Epithelial cell of prostate (primary cell): Measurements from ENCODE around the gene MINPP1.
"Not testable (repeated sequence)": the region's sequence is repeated elsewhere in the genome, so short reads cannot be mapped to it uniquely, and the experiment has no call there.

Experiments used
- DNase-seq: peaks from one replicate; pipeline ENCODE4 v3.0.0-alpha.2; 2011; ENCODE audit warnings: low read depth, low spot score
- H3K27ac ChIP-seq: fragments of 450-650 bp; 2 replicates; pipeline ENCODE4 v1.5.1; 2017; ENCODE audit warnings: mild to moderate bottlenecking

Gene MINPP1

DNA sequence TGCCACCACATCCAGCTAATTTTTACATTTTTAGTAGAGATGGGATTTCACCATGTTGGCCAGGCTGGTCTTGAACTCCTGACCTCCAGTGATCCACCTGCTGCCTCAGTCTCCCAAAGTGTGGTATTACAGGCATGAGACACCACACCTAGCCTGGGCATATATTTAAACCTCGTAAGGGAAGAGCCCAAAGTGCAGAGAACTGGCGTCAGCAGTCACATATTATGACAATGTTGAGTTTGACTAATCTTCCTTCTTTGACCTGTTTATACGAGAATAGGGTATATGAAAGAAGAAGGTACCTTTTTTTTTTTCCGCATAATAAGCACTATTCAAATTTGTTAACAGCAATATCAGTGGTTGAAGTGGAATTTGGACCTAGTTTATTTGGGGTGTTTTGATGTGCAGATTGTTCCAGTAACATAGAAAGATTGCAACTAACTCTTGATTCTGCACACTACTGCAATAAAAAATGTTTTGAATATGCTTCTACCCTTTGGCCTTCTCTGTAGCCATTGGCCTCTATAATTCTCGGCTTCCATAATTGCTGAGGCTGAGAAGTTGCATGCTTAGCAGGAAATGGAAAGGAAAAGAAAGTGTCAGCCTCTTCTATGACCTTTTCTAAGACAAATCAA lies 55.9 kb downstream of the MINPP1 start:
- DNase-seq: no peak
- no peak overlapping the region for H3K27ac ChIP-seq

DNA sequence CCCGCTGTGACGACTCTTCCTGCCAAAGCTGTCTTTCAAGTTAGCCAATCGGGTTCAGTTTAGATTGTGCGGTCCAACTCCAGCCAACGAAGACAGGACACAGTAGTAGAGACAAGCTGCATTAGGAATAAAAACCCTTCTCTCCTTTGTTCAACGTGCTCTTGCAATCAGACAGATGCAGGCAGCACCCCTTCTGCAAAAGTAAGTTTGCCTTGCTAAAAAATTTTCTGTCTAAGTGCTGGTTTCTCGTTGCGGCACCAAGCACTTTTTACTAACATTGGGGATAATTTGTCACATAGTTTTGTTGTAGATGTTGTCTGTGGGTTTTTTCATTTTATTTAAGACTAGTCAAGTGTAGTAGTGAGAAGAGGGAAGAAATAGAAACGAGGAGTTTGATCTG lies 58.1 kb downstream of the MINPP1 start:
- H3K27ac ChIP-seq: no peak overlapping the region
- no peak for DNase-seq

DNA sequence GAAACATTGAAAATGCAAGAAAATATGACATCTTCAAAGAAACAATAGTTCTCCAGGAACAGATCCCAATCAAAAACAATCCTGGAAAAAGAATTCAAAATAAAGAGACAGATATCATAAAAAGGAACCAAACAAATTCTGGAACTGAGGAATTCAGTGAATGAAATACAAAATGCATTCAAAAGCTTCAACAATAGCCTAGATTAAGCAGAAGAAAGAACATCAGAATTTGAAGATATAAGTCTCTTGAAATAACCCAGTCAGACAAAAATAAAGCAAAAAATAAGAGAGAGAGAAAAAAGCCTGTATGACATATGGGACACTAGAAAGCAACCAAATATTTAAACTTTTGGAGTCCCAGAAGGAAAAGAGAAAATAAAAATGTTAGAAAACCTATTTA lies 60.3 kb downstream of the MINPP1 start:
- H3K27ac ChIP-seq: no peak overlapping the region
- no peak for DNase-seq

DNA sequence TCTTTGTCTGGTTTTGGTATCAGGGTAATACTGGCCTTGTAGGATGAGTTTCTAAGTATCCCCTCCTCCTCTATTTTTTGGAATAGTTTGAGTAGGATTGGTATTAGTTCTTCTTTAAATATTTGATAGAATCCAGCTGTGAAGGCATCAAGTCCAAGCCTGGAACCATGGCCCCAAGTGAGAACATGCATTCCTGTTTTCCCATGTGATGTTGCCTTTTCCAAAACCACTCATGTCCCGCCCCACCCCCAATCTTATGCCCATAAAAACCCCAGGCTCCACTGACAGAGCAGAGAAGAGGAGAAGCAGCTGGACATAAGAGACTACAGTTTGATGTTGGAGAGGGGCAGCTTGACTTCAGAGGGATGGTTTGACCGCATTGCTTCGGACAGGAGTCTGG lies 71.2 kb downstream of the MINPP1 start:
- no peak overlapping the region for H3K27ac ChIP-seq
- no peak for DNase-seq

DNA sequence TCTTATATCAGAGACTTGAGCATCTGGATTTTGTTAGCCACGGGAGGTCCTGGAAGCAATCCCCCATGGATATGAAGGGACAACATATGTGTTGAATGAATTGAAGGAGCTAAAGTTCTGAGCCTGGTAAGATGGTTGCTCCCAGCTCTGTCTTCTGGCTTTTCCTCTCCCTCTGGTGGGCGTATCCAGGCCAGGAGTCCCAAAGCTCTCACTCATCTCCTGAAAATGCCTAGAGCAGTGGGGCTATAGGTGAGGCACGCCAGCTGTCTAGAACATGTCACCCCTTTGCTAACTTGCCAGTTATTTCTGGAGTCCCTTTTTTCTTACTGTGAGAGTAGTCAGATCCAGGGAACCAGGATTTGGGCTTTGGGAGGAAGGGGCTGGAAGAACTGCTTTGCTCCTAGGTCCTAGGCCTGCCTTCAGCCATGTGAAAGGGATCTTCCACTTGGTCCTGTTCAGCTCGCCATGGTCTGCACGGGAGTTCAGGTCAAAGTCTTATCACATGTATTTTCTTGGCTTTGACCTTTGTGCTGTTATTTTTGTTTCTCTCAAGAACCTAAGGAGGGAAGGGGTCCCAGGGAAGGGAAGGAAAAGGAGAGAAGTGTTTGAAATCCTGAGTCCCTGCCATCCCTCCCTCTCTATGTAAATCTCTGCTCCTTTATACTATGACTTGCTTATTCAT lies 73.6 kb downstream of the MINPP1 start:
- DNase-seq: no peak
- H3K27ac ChIP-seq: no peak overlapping the region

DNA sequence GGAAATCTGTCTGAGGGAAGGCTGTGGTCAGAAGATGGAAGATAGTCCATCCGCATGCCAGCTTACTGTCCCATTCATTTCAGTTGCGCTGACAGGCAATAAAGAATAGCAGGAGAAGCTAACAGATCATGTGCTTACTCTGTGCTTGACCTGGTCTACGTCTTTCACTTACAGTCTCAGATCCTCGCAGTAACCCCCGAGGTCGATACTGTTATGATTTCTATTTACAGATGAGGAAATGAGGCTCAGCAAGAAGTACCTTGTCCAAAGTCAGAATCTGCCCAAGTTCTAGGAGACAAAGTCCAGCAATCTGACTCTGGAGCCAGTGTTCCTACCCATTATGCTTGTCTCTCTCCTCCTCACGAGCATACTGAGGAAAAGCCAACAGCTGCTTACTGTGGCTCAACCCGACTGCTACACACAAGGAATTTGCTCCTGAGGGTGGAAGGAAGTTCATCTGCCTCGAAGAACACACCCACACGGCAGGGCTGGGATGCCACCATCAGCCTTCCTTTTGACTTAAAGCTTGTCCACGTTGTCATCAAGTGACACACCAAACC lies 74.2 kb downstream of the MINPP1 start:
- no peak overlapping the region for H3K27ac ChIP-seq
- no peak for DNase-seq

DNA sequence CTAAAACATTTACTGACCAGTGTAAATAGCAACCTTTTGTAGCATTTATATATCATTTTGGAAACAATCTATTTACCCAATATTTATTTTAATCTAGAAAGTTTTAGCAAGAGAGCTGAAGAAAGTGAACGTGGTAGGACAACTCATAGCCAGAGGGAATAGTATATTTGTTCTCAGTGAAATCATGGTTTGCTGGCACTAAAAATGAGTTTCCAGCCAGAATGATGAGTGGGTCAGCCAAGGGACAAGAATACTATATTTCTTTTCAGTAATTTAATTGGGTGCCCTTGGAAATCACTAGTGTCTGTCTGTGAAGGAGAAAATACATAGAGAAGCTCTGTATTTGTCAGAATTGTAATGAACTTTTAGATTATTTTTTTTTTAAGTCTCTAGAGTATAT lies 74.9 kb downstream of the MINPP1 start:
- DNase-seq: no peak

DNA sequence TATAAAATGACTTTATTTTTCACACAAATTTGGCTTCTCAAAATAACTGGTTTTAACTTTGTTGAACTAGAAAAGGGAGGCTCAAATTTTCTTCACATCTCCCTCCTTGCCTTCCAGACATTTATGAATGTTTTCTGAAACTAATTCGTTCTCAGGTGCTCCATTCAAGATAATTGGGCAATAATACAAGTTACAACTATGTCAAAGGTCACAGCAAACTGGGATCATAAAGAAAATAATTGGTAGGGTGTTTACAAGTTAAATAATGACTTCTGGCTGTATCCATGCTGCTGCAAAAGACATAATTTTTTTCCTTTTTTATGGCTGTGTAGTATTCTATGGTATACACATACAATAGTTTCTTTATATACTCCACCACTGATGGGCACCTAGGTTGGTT lies 75.3 kb downstream of the MINPP1 start:
- no peak for DNase-seq

More for the DNA sequence above, 74.9 kb downstream of the MINPP1 start:
- H3K27ac ChIP-seq: no peak overlapping the region

DNA sequence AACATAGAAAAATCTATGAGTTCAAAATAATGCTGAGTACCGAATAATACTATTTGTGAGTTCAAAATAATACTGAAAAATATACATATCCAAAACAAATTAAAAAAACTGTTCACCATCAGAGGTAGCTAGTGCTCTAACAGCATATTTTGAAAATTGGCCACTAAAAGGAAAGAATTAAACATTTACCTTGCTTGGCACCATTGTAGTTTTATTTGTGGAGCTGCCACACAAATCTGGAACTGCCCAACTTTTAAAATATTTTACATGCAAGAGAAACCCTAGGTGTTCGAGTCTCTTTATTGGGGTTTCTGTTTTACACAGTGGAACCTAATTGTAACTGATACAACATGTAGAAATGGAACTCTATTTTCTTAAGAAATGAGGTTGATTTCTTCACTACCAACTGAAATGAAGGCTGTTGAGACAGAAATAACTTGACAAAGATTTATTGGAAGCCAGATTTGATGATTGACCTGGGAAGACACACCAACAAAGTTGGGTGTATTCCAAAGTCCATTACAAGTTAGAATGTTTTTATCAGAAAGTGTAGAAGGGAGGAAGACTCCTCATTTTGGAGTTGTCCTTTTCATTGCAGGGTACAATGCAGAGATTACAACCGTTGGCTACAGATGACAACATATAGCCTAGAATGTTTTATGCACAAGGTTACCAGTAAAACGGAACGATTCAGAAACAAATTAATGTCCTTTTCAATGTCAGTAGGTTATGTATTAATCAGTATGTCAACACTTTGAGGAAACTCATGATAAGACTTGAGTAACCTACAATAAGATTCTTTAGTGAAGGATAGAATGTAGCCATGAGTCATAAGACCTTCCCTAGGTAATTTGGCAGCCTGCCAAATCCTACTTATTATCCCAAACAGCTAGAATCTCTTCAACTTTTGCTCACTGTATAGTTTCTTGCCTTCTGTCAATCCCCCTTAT lies 81.1 kb downstream of the MINPP1 start:
- H3K27ac ChIP-seq: no peak overlapping the region
- peak; percentile 67 for DNase-seq

More for the DNA sequence above, 75.3 kb downstream of the MINPP1 start:
- H3K27ac ChIP-seq: no peak overlapping the region

DNA sequence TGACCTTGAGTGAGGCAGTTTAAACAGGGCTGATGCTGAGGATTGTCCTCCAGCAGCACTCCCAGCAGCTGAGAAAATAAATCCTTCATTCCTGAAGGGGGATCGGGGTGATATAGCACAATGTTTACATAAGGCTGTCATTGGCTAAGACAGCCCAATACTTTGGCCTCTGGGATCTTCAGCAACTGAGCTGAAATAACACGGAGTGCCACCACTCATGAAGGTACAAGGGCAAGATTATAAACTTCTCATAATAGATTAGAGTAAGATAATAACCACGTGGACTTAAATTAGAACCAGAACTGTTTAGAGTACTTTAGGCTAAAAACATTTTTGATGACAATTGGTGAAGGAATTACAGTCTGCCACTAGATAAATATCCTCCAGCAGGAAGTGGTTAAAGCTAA lies 85.0 kb downstream of the MINPP1 start:
- no peak overlapping the region for H3K27ac ChIP-seq
- DNase-seq: no peak

DNA sequence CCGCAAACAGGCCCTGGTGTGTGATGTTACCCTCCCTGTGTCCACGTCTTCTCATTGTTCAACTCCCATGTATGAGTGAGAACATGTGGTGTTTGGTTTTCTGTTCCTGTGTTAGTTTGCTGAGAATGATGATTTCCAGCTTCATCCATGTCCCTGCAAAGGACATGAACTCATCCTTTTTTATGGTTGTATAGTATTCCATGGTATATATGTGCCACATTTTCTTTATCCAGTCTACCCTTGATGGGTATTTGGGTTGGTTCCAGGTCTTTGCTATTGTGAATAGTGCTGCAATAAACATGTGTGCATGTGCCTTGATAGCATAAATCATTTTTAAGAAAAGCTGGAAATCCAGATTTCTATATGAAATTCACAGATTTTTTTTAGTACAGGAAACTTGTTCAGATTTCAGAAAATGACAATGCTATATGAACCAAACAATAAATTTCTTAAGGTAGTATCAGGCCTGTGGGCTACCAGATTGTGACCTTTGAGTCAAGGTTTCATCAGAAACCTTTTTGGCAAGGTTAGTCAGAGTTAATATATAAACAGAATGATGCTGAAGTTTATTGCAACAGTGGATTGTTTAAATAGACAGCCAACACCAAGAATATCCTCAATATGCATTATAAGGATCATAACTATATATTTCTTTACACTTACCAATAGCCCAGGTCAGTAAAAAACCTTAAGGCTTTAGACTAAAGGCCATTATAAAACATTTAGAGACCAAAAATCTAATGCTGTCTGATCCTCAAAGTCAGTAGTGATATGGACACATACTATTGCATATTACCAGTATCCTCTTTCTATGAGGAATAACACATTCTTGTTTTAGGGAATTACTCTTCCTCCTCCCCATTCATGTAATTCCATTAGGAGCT lies 86.3 kb downstream of the MINPP1 start:
- DNase-seq: no peak
- H3K27ac ChIP-seq: no peak overlapping the region

DNA sequence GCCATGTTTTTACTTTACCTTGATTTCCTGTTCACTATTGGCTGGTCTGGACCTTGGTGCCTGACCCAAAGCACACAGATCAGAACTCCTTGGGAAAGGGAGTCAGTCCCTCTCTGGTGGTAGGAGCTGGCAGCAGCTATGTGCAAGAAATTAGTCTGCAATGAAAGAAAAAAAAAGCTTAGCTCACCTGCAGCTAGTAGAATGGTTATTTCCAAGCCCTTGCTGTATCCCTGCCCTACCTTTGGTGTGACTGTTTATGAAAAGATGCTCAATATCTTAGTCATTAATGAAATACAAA lies 86.8 kb downstream of the MINPP1 start:
- no peak for DNase-seq

DNA sequence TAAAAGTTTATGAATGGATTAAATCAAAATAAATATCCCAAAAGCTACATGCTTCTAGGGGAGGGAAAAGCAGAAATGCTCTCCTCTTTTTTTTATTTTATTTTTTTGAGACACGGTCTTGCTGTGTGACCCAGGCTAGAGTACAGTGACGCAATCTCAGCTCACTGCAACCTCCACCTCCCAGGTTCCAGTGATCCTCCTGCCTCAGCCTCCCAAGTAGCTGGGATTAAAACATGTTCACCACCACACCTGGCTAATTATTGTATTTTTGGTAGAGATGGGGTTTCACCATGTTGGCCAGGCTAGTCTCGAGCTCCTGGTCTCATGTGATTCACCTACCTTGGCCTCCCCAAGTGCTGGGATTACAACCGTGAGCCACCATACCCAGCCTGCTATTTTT lies 88.2 kb downstream of the MINPP1 start:
- DNase-seq, H3K27ac ChIP-seq: not testable (repeated sequence)

More for the DNA sequence above, 86.8 kb downstream of the MINPP1 start:
- no peak overlapping the region for H3K27ac ChIP-seq

DNA sequence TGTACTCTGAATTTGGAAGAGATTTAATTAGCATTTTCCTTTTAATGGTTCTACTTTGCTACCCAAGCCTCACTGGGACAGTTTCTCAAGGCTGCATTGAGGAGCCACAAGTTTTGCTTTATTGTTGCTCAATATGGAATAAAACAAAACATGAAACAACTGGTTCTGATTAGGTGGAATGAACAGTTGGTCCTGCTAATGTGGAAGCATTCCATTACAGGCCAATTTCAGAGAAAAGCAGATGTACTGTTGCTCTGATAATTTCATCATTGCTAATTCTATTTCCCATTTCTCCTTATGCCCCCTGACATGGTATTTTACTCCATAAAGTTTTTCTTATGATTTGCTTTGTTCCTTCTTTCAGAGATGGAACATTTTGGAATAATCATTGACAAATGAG lies 89.0 kb downstream of the MINPP1 start:
- DNase-seq: no peak
- H3K27ac ChIP-seq: no peak overlapping the region

DNA sequence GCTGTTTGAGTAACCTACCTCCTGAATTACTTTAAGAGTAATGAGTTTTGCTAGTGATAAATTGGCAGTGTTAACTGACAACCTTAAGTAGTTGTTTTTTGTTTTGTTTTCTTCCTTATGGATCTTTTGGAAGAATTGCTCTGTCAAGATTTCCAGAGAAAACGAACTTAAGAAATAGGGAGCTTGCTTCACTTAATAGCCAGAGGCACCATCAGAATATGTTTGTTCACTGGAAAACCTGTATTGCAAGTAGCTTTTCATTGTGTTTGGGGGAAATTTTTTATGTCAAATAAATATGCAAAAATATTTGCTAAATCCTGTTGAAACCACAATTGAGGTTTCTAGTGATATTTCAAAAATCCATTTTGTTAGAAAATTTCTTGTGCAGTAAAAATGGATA lies 89.5 kb downstream of the MINPP1 start:
- DNase-seq: no peak
- no peak overlapping the region for H3K27ac ChIP-seq

DNA sequence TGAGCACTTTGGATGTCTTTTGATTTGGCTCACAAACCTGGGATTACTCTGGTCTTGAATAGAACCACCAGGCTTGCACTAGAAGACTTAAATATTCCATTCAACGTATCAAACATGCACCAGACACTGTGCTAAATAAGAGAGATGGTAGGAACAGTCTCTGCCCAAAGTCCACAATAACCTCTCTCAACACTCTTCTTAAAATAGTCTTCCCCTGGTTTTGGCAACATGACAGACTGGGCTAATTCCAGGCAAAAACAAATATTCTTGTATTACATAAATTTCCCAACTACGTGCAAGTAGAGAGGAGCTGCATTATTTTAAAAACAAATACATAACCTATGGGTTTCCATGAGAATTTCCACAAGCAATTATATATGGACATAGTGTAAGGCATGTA lies 90.2 kb downstream of the MINPP1 start:
- no peak overlapping the region for H3K27ac ChIP-seq
- DNase-seq: no peak

DNA sequence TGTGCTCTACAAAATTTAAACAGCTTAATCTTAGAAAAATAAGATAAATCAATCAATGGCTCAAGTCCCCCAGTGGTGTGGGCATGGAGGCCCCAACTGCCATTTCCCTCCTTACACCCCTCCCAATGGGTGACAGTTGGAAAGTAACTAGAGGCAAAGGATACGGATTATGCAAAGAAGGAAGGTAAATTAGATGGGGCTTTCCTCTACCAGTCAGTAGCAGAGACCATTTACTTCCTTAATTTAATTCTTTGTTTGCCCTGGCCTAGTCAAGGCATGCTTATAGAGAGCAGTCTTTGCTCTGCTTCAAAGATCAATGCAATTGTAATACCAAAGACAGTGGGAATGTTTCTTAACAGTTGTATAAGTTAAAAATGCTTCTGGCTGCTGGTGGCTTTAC lies 91.7 kb downstream of the MINPP1 start:
- H3K27ac ChIP-seq: no peak overlapping the region

DNA sequence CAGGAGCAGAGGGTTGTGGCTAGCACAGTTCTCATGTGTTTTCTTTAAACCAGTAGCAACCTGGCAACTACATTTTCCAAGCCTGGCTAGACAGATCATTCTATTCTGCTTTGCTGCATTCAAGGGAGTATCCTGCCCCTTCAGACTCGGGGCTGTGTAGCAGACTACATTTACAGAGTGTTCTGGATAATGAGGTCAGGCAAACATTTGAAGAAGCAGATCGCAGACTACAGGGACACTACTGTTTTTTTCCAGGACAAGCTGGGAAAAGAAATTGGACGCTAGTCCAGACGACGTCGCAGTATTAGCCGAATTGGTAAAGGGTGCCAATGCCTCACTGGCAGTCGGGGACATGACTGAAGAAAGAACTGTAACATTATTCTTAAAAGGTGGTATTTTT lies 94.0 kb downstream of the MINPP1 start:
- DNase-seq: no peak
- no peak overlapping the region for H3K27ac ChIP-seq

More for the DNA sequence above, 91.7 kb downstream of the MINPP1 start:
- no peak for DNase-seq

DNA sequence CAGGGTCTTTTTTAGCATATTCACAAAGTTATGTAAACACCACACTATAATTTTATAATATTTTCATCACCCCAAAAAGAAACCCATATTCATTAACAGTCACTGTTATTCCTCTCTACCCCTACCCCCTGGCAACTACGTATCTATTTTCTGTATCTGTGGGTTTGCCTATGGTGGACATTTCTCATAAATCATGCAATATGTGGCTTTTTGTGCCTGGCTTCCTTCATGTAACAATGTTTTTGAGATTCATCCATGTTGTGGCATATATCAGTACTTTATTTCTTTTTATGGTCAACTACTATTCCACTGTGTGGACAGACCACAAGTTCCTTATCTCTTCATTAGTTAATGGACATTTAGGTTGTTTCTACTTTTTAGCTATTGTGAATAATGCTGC lies 95.9 kb downstream of the MINPP1 start:
- DNase-seq: no peak
- H3K27ac ChIP-seq: no peak overlapping the region
